H1 (cell line): ENCODE results near the gene INO80C. TPM values are rescaled to one million over a fixed set of nuclear protein-coding genes. Genes with fewer than 3 reads are reported as not detected.

Experiments used
- ASH2L ChIP-seq: fragments of 200-600, 300-600 bp; sonication (generic); IDR thresholded peaks from one replicate; pipeline ENCODE4 v1.7.1; 2017; ENCODE audit warnings: low read length
- BCL11A ChIP-seq, 2 experiments: IDR thresholded peaks; one replicate each; pipeline ENCODE4 v1.6.1; 2011; ENCODE audit warnings: low read depth in 2 of 2, low read length in 2 of 2, mild to moderate bottlenecking in 2 of 2
- EGR1 ChIP-seq: IDR thresholded peaks from 2 replicates; pipeline ENCODE4 v1.6.1; 2011; ENCODE audit warnings: low read depth, low read length, borderline replicate concordance
- SIN3A ChIP-seq, 2 experiments: IDR thresholded peaks in 1 of 2; conservative IDR thresholded peaks in 1 of 2; 2 replicates each; pipeline ENCODE4 v1.6.1; 2011 to 2012; ENCODE audit warnings: low read length in 2 of 2, improper control_type of control experiment in 1 of 2, low read depth in 1 of 2, mild to moderate bottlenecking in 1 of 2
- polyA plus RNA-seq, 7 experiments: library from polyadenylated mRNA; depleted of rRNA in 3 of 7; stranded (reverse) in 5 of 7; unstranded in 2 of 7; fragments of >200 nt in 5 of 7; fragments of 200-250 nt in 2 of 7; gene quantifications; 1 replicate in 5 of 7; 2 replicates in 1 of 7; 4 replicates in 1 of 7; pipeline versions ENCODE4 v1.2.1 to v1.2.3, GENCODE V29; 2011 to 2013; ENCODE audit warnings: missing spikeins in 2 of 7, mixed read lengths in 2 of 7
- total RNA-seq: library from RNA; stranded (reverse); fragmentation: NEBNext Ultra II Directional; extraction: Animal tissue kit (Norgen Biotek cat#: 25700); gene quantifications from 2 replicates; pipeline ENCODE4 v1.2.1, GENCODE V29; 2021
- TF ChIP-seq, protein P1 (sequence below): IDR thresholded peaks from 2 replicates; pipeline ENCODE4 v1.6.1; 2012; ENCODE audit warnings: low read length, inconsistent platforms

The INO80C gene
- total and polyA plus RNA-seq, 2 of the 8 experiments (the other 6 are each of a cell fraction or from before 2014, with no cell fraction given) = 30.1 to 48.9 TPM

GRCh38 chr18:35495536-35496314, 2.0 kb downstream of the INO80C start (continued):
- TF ChIP-seq SIN3A (conservative IDR thresholded peaks at IDR 0.05 in 1 of 2, IDR thresholded peaks at IDR 0.05 in 1 of 2; ENCODE audit: low read depth in 1 of 2, low read length in 2 of 2) = no peak
- no peak for TF ChIP-seq EGR1
- TF ChIP-seq, protein P1, sequence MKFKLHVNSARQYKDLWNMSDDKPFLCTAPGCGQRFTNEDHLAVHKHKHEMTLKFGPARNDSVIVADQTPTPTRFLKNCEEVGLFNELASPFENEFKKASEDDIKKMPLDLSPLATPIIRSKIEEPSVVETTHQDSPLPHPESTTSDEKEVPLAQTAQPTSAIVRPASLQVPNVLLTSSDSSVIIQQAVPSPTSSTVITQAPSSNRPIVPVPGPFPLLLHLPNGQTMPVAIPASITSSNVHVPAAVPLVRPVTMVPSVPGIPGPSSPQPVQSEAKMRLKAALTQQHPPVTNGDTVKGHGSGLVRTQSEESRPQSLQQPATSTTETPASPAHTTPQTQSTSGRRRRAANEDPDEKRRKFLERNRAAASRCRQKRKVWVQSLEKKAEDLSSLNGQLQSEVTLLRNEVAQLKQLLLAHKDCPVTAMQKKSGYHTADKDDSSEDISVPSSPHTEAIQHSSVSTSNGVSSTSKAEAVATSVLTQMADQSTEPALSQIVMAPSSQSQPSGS = no peak
- TF ChIP-seq ASH2L = no peak
- TF ChIP-seq BCL11A (IDR thresholded peaks at IDR 0.05; ENCODE audit: low read depth in 2 of 2, low read length in 2 of 2) = no peak
